Activated naive CD4-positive, alpha-beta T cell treated with anti-CD3 and anti-CD28 coated beads, Interleukin-2, amount 10 ng/mL, durations not matched to agents 7 days and 5 days (primary cell): Measurements from ENCODE around the gene PPARGC1A.

Source experiments
- CTCF ChIA-PET: fragments of 350-600 bp; sonication (Branson Sonifier 250); formaldehyde crosslinking; loops from one replicate; lab custom pipeline; 2021; ENCODE audit warnings: antibody characterized with exemption; lab: Charles Lee
- DNase-seq: peaks from one replicate; pipeline ENCODE4 v3.0.0-alpha.2; 2020
- H3K27ac Mint-ChIP-seq: one replicate; pipeline ENCODE4 v1.8.0; 2021; ENCODE audit warnings: mild to moderate bottlenecking, moderate library complexity, mixed read lengths
- H3K27me3 Mint-ChIP-seq: one replicate; pipeline ENCODE4 v1.8.0; 2021; ENCODE audit warnings: mild to moderate bottlenecking, mixed read lengths
- H3K36me3 Mint-ChIP-seq: one replicate; pipeline ENCODE4 v1.8.0; 2021; ENCODE audit warnings: mixed read lengths
- H3K4me1 Mint-ChIP-seq: one replicate; pipeline ENCODE4 v1.8.0; 2021; ENCODE audit warnings: mixed read lengths
- H3K4me3 Mint-ChIP-seq: one replicate; pipeline ENCODE4 v1.8.0; 2021; ENCODE audit warnings: mild to moderate bottlenecking, moderate library complexity, mixed read lengths
- H3K9me3 Mint-ChIP-seq: one replicate; pipeline ENCODE4 v1.8.0; 2021; ENCODE audit warnings: mixed read lengths

PPARGC1A gene

GRCh38 chr4:23818097-23818885 is 71.6 kb downstream of the PPARGC1A start:
- Mint-ChIP-seq H3K4me3 (no peak overlapping the region), H3K4me1 (no peaks in the 10 kb centered on the region), H3K9me3 (no peaks in the 10 kb centered on the region), H3K27ac (no peak overlapping the region), H3K36me3 (no peaks in the 10 kb centered on the region), H3K27me3 (no peaks in the 10 kb centered on the region)
- no peak for DNase-seq
- CTCF ChIA-PET, result interaction anchor here (1.4 kb wide), 1 partner anchor 16 kb away, joined by 3 read pairs; no protein-coding TSS in a partner anchor

- Mint-ChIP-seq H3K27me3 (no peaks in the 10 kb centered on the region), H3K36me3 (no peaks in the 10 kb centered on the region), H3K9me3 (no peaks in the 10 kb centered on the region), H3K4me3 (no peak overlapping the region), H3K27ac (no peak overlapping the region), H3K4me1 (no peaks in the 10 kb centered on the region)
- no peak for DNase-seq
- CTCF ChIA-PET, result no interaction called here
Observed at GRCh38 chr4:23814996-23815660, 74.7 kb downstream of the PPARGC1A start.

- H3K4me3 Mint-ChIP-seq, result no peak overlapping the region
- H3K27me3 Mint-ChIP-seq, result no peaks in the 10 kb centered on the region
- DNase-seq, result no peak
- no peak overlapping the region for H3K27ac Mint-ChIP-seq
- CTCF ChIA-PET, result no interaction called here
- no peaks in the 10 kb centered on the region for H3K4me1 Mint-ChIP-seq
- no peaks in the 10 kb centered on the region for H3K9me3 Mint-ChIP-seq
- H3K36me3 Mint-ChIP-seq, result no peaks in the 10 kb centered on the region
Observed at GRCh38 chr4:23814587-23814986, 75.3 kb downstream of the PPARGC1A start.

- no peak overlapping the region for H3K4me3 Mint-ChIP-seq
- H3K27ac Mint-ChIP-seq, result no peak overlapping the region
- H3K36me3 Mint-ChIP-seq, result no peaks in the 10 kb centered on the region
- no peak for DNase-seq
- H3K9me3 Mint-ChIP-seq, result no peaks in the 10 kb centered on the region
- CTCF ChIA-PET, result no interaction called here
- no peaks in the 10 kb centered on the region for H3K4me1 Mint-ChIP-seq
- H3K27me3 Mint-ChIP-seq, result no peaks in the 10 kb centered on the region
Observed at GRCh38 chr4:23811161-23811560, 78.7 kb downstream of the PPARGC1A start.

- H3K36me3 Mint-ChIP-seq, result no peaks in the 10 kb centered on the region
- H3K4me1 Mint-ChIP-seq, result no peaks in the 10 kb centered on the region
- DNase-seq, result no peak
- CTCF ChIA-PET, result no interaction called here
- no peaks in the 10 kb centered on the region for H3K27me3 Mint-ChIP-seq
- H3K4me3 Mint-ChIP-seq, result no peak overlapping the region
- H3K9me3 Mint-ChIP-seq, result no peaks in the 10 kb centered on the region
- no peak overlapping the region for H3K27ac Mint-ChIP-seq
Observed at GRCh38 chr4:23805450-23805851, 84.4 kb downstream of the PPARGC1A start.

- CTCF ChIA-PET, result no interaction called here
- Mint-ChIP-seq H3K36me3 (no peaks in the 10 kb centered on the region), H3K27ac (no peak overlapping the region), H3K9me3 (peaks cover 5% of the 10 kb centered on the region), H3K4me1 (no peaks in the 10 kb centered on the region), H3K4me3 (no peak overlapping the region), H3K27me3 (no peaks in the 10 kb centered on the region)
- DNase-seq, result no peak
Observed at GRCh38 chr4:23789762-23790161, 100.1 kb downstream of the PPARGC1A start.

GRCh38 chr4:23788460-23788859 is 101.4 kb downstream of the PPARGC1A start:
- no peaks in the 10 kb centered on the region for H3K4me1 Mint-ChIP-seq
- DNase-seq, result no peak
- H3K4me3 Mint-ChIP-seq, result no peak overlapping the region
- H3K9me3 Mint-ChIP-seq, result peaks cover 7% of the 10 kb centered on the region
- no peaks in the 10 kb centered on the region for H3K27me3 Mint-ChIP-seq
- no peaks in the 10 kb centered on the region for H3K36me3 Mint-ChIP-seq
- CTCF ChIA-PET, result no interaction called here
- H3K27ac Mint-ChIP-seq, result no peak overlapping the region

- CTCF ChIA-PET, result no interaction called here
- Mint-ChIP-seq H3K27ac (no peak overlapping the region), H3K9me3 (peaks cover 11% of the 10 kb centered on the region), H3K4me1 (no peaks in the 10 kb centered on the region), H3K27me3 (no peaks in the 10 kb centered on the region), H3K36me3 (no peaks in the 10 kb centered on the region), H3K4me3 (no peak overlapping the region)
- DNase-seq, result no peak
Observed at GRCh38 chr4:23788027-23788426, 101.8 kb downstream of the PPARGC1A start.

GRCh38 chr4:23782778-23783437 is 106.9 kb downstream of the PPARGC1A start:
- Mint-ChIP-seq H3K4me1 (no peaks in the 10 kb centered on the region), H3K36me3 (no peaks in the 10 kb centered on the region), H3K9me3 (peaks cover 15% of the 10 kb centered on the region), H3K27me3 (no peaks in the 10 kb centered on the region), H3K27ac (no peak overlapping the region), H3K4me3 (no peak overlapping the region)
- CTCF ChIA-PET, result no interaction called here
- no peak for DNase-seq

- Mint-ChIP-seq H3K36me3 (no peaks in the 10 kb centered on the region), H3K4me1 (no peaks in the 10 kb centered on the region), H3K27ac (no peak overlapping the region), H3K9me3 (peaks cover 9% of the 10 kb centered on the region), H3K4me3 (no peak overlapping the region), H3K27me3 (no peaks in the 10 kb centered on the region)
- no peak for DNase-seq
- CTCF ChIA-PET, result interaction anchor here (0.8 kb wide), 1 partner anchor 11 kb away, joined by 4 read pairs; no protein-coding TSS in a partner anchor
Observed at GRCh38 chr4:23779839-23780238, 110.0 kb downstream of the PPARGC1A start.

GRCh38 chr4:23779422-23779821 is 110.4 kb downstream of the PPARGC1A start:
- CTCF ChIA-PET, result interaction anchor here (0.8 kb wide), 1 partner anchor 11 kb away, joined by 4 read pairs; no protein-coding TSS in a partner anchor
- no peaks in the 10 kb centered on the region for H3K4me1 Mint-ChIP-seq
- no peak overlapping the region for H3K27ac Mint-ChIP-seq
- no peaks in the 10 kb centered on the region for H3K27me3 Mint-ChIP-seq
- H3K4me3 Mint-ChIP-seq, result no peak overlapping the region
- DNase-seq, result no peak
- no peaks in the 10 kb centered on the region for H3K36me3 Mint-ChIP-seq
- peaks cover 9% of the 10 kb centered on the region for H3K9me3 Mint-ChIP-seq

GRCh38 chr4:23775694-23776093 is 114.2 kb downstream of the PPARGC1A start:
- Mint-ChIP-seq H3K4me1 (no peaks in the 10 kb centered on the region), H3K9me3 (no peaks in the 10 kb centered on the region), H3K4me3 (no peak overlapping the region), H3K27ac (no peak overlapping the region), H3K36me3 (no peaks in the 10 kb centered on the region), H3K27me3 (no peaks in the 10 kb centered on the region)
- DNase-seq, result no peak
- CTCF ChIA-PET, result no interaction called here

GRCh38 chr4:23774909-23775308 is 114.9 kb downstream of the PPARGC1A start:
- no peaks in the 10 kb centered on the region for H3K9me3 Mint-ChIP-seq
- no peaks in the 10 kb centered on the region for H3K36me3 Mint-ChIP-seq
- no peaks in the 10 kb centered on the region for H3K4me1 Mint-ChIP-seq
- H3K27me3 Mint-ChIP-seq, result no peaks in the 10 kb centered on the region
- no peak for DNase-seq
- no peak overlapping the region for H3K27ac Mint-ChIP-seq
- CTCF ChIA-PET, result no interaction called here
- H3K4me3 Mint-ChIP-seq, result no peak overlapping the region

GRCh38 chr4:23773884-23774636 is 115.8 kb downstream of the PPARGC1A start:
- CTCF ChIA-PET, result no interaction called here
- H3K36me3 Mint-ChIP-seq, result no peaks in the 10 kb centered on the region
- H3K27me3 Mint-ChIP-seq, result no peaks in the 10 kb centered on the region
- no peaks in the 10 kb centered on the region for H3K4me1 Mint-ChIP-seq
- H3K27ac Mint-ChIP-seq, result no peak overlapping the region
- no peak overlapping the region for H3K4me3 Mint-ChIP-seq
- H3K9me3 Mint-ChIP-seq, result no peaks in the 10 kb centered on the region
- no peak for DNase-seq
